MV-4-11 (cell line): ENCODE results near the gene FOSL1.

Experiments
- DNase-seq: peaks from one replicate; lab custom pipeline; 2025; lab: John Stamatoyannopoulos, UW

FOSL1 gene

GRCh38 chr11:65900125-65900898 is at the start of gene FOSL1:
TSS of gene FOSL1 (minus strand) at chr11:65900388. CDS start at chr11:65900339, 49 bp downstream.
- peak; percentile 85 for DNase-seq

GRCh38 chr11:65947603-65948125 is 47.5 kb upstream of the FOSL1 start:
- no peak for DNase-seq

- DNase-seq: no peak
Measured at GRCh38 chr11:65947133-65947532, 46.9 kb upstream of the FOSL1 start.

- DNase-seq: no peak
Measured at GRCh38 chr11:65946655-65947054, 46.5 kb upstream of the FOSL1 start.

GRCh38 chr11:65945941-65946558 is 45.9 kb upstream of the FOSL1 start:
- no peak for DNase-seq

- no peak for DNase-seq
Measured at GRCh38 chr11:65945430-65945911, 45.3 kb upstream of the FOSL1 start, which contains the start of gene TSGA10IP. TSS of gene TSGA10IP (plus strand) at chr11:65945480. CDS start at chr11:65945676, 196 bp downstream.

GRCh38 chr11:65944767-65945166 is 44.6 kb upstream of the FOSL1 start:
- DNase-seq: no peak

- DNase-seq: no peak
Measured at GRCh38 chr11:65944191-65944590, 44.0 kb upstream of the FOSL1 start.

- no peak for DNase-seq
Measured at GRCh38 chr11:65942531-65942930, 42.3 kb upstream of the FOSL1 start.

GRCh38 chr11:65941720-65942310 is 41.6 kb upstream of the FOSL1 start:
- DNase-seq: no peak

GRCh38 chr11:65937766-65938165 is 37.6 kb upstream of the FOSL1 start:
- DNase-seq: no peak

- DNase-seq: no peak
Measured at GRCh38 chr11:65934014-65934413, 33.8 kb upstream of the FOSL1 start.

GRCh38 chr11:65932558-65932919 is 32.4 kb upstream of the FOSL1 start:
- peak; percentile 9 for DNase-seq

- no peak for DNase-seq
Measured at GRCh38 chr11:65931773-65932557, 31.8 kb upstream of the FOSL1 start.

- DNase-seq: no peak
Measured at GRCh38 chr11:65928667-65929066, 28.5 kb upstream of the FOSL1 start.

- DNase-seq: peak; percentile 89
Measured at GRCh38 chr11:65927904-65928397, 27.8 kb upstream of the FOSL1 start.

- DNase-seq: no peak
Measured at GRCh38 chr11:65925397-65925796, 25.2 kb upstream of the FOSL1 start.

GRCh38 chr11:65922565-65922964 is 22.4 kb upstream of the FOSL1 start:
- DNase-seq: no peak

GRCh38 chr11:65921876-65922275 is 21.7 kb upstream of the FOSL1 start:
- DNase-seq: no peak

- DNase-seq: no peak
Measured at GRCh38 chr11:65921033-65921555, 20.9 kb upstream of the FOSL1 start.

GRCh38 chr11:65920372-65920802 is 20.2 kb upstream of the FOSL1 start:
- DNase-seq: no peak
